Vagina (tissue), 2 donors: ENCODE measurements around the gene DCLRE1A.

Experiments used
- POLR2A ChIP-seq, 2 donors: fragments of 450-650 bp; IDR thresholded peaks; one replicate each; pipeline ENCODE4 v1.6.1; 2017; ENCODE audit warnings: antibody characterized with exemption in 2 of 2, mild to moderate bottlenecking in 2 of 2, moderate library complexity in 2 of 2
- TF ChIP-seq, protein P1 (sequence below), 3 experiments: fragments of 450-650 bp in 2 of 3; fragments of 200-600 bp in 1 of 3; sonication (generic) in 1 of 3; IDR thresholded peaks; one replicate each; pipeline ENCODE4 v1.5.1; 2017 to 2019; ENCODE audit warnings: antibody characterized with exemption in 3 of 3, mild to moderate bottlenecking in 2 of 3, moderate library complexity in 2 of 3

- TF ChIP-seq, protein P1, sequence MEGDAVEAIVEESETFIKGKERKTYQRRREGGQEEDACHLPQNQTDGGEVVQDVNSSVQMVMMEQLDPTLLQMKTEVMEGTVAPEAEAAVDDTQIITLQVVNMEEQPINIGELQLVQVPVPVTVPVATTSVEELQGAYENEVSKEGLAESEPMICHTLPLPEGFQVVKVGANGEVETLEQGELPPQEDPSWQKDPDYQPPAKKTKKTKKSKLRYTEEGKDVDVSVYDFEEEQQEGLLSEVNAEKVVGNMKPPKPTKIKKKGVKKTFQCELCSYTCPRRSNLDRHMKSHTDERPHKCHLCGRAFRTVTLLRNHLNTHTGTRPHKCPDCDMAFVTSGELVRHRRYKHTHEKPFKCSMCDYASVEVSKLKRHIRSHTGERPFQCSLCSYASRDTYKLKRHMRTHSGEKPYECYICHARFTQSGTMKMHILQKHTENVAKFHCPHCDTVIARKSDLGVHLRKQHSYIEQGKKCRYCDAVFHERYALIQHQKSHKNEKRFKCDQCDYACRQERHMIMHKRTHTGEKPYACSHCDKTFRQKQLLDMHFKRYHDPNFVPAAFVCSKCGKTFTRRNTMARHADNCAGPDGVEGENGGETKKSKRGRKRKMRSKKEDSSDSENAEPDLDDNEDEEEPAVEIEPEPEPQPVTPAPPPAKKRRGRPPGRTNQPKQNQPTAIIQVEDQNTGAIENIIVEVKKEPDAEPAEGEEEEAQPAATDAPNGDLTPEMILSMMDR (IDR thresholded peaks at IDR 0.05): no peak
- no peak for TF ChIP-seq POLR2A (IDR thresholded peaks at IDR 0.05)
Measured at GRCh38 chr10:113846036-113846435, 7.8 kb downstream of the DCLRE1A start.
